ENCODE measurements around the gene ANK2.

The ANK2 gene

GRCh38 chr4:113094802-113095201 lies 45.3 kb downstream of the ANK2 start:
- ATAC-seq = no peak

GRCh38 chr4:113101669-113102068 lies 52.2 kb downstream of the ANK2 start:
- ATAC-seq (no peak), DNase-seq (no peak)

More at GRCh38 chr4:113094802-113095201, 45.3 kb downstream of the ANK2 start:
- no peak for DNase-seq

- DNase-seq (no peak), ATAC-seq (no peak)
Measured at GRCh38 chr4:113103556-113103955, 54.1 kb downstream of the ANK2 start.

- no peak for ATAC-seq
- no peak for DNase-seq
Measured at GRCh38 chr4:113106108-113106507, 56.7 kb downstream of the ANK2 start.

- DNase-seq (no peak), ATAC-seq (no peak)
Measured at GRCh38 chr4:113109106-113109718, 59.8 kb downstream of the ANK2 start.

- ATAC-seq (no peak), DNase-seq (no peak)
Measured at GRCh38 chr4:113112338-113112978, 63.0 kb downstream of the ANK2 start.

- no peak for ATAC-seq
- no peak for DNase-seq
Measured at GRCh38 chr4:113113151-113113550, 63.7 kb downstream of the ANK2 start.

GRCh38 chr4:113114884-113115283 lies 65.4 kb downstream of the ANK2 start:
- no peak for ATAC-seq
- no peak for DNase-seq

GRCh38 chr4:113116414-113117357 lies 67.2 kb downstream of the ANK2 start:
- ATAC-seq (no peak), DNase-seq (no peak)

- no peak for ATAC-seq
- DNase-seq = no peak
Measured at GRCh38 chr4:113117358-113117702, 67.9 kb downstream of the ANK2 start.

- no peak for DNase-seq
- ATAC-seq = no peak
Measured at GRCh38 chr4:113122066-113122465, 72.6 kb downstream of the ANK2 start.

- DNase-seq (no peak), ATAC-seq (no peak)
Measured at GRCh38 chr4:113125418-113125817, 76.0 kb downstream of the ANK2 start.

- DNase-seq (no peak), ATAC-seq (no peak)
Measured at GRCh38 chr4:113131136-113131535, 81.7 kb downstream of the ANK2 start.

GRCh38 chr4:113131621-113132020 lies 82.2 kb downstream of the ANK2 start:
- ATAC-seq = no peak
- DNase-seq = no peak

GRCh38 chr4:113141901-113142346 lies 92.5 kb downstream of the ANK2 start:
- DNase-seq (no peak), ATAC-seq (no peak)

- DNase-seq (no peak), ATAC-seq (no peak)
Measured at GRCh38 chr4:113142351-113142750, 92.9 kb downstream of the ANK2 start.

GRCh38 chr4:113144091-113144490 lies 94.6 kb downstream of the ANK2 start:
- DNase-seq = no peak
- ATAC-seq = no peak

- no peak for DNase-seq
Measured at GRCh38 chr4:113145147-113145518, 95.7 kb downstream of the ANK2 start.

GRCh38 chr4:113145519-113146291 lies 96.3 kb downstream of the ANK2 start:
- ATAC-seq (no peak), DNase-seq (no peak)

More at GRCh38 chr4:113145147-113145518, 95.7 kb downstream of the ANK2 start:
- ATAC-seq = no peak

GRCh38 chr4:113146876-113147358 lies 97.5 kb downstream of the ANK2 start:
- ATAC-seq (peak; percentile 65), DNase-seq (no peak)

- DNase-seq = no peak
- ATAC-seq = no peak
Measured at GRCh38 chr4:113147498-113148111, 98.2 kb downstream of the ANK2 start.

GRCh38 chr4:113148925-113149324 lies 99.5 kb downstream of the ANK2 start:
- no peak for DNase-seq
- ATAC-seq = no peak

Measured in stimulated activated naive CD8-positive, alpha-beta T cell treated with anti-CD3 and anti-CD28 coated beads, Interleukin-15, Interleukin-2, amounts not matched to agents 100 U/mL and 50 U/mL, for 24 hours (primary cell).